Kidney epithelial cell (primary cell): ENCODE measurements around the gene SULT1C2. TPM values are rescaled to one million over a fixed set of nuclear protein-coding genes. Genes with fewer than 3 reads are reported as not detected.
A peak's percentile ranks its signal among the peaks of the same experiment; 100 is the strongest.

ENCODE experiments used
- DNase-seq: peaks from one replicate; pipeline ENCODE4 v3.0.0-alpha.2; 2010; ENCODE audit warnings: low read depth
- H3K27me3 ChIP-seq: 2 replicates; pipeline ENCODE4 v1.6.0; 2011; ENCODE audit warnings: low read length; ENCODE audit not compliant: control insufficient read depth, insufficient read depth
- H3K36me3 ChIP-seq: 2 replicates; pipeline ENCODE4 v1.5.1; 2011; ENCODE audit warnings: low read length; ENCODE audit not compliant: control insufficient read depth, insufficient read depth
- H3K4me3 ChIP-seq: 2 replicates; pipeline ENCODE4 v1.5.1; 2011; ENCODE audit warnings: low read depth, mild to moderate bottlenecking, control low read depth, low read length
- CTCF ChIP-seq: IDR thresholded peaks from 2 replicates; pipeline ENCODE4 v1.5.1; 2011; ENCODE audit warnings: mild to moderate bottlenecking, moderate library complexity, low read length, control low read depth, inconsistent platforms; ENCODE audit not compliant: insufficient read depth, poor library complexity, severe bottlenecking
- total RNA-seq: library from RNA; depleted of rRNA; stranded (reverse); fragments of >200 nt; gene quantifications from 2 replicates; pipeline ENCODE4 v1.2.3, GENCODE V29; 2015

The SULT1C2 gene
- total RNA-seq, 1 donor from 2014 or later = 10.4 TPM

- Histone ChIP-seq H3K4me3 (no peak overlapping the region), H3K27me3 (no peaks in the 10 kb centered on the region), H3K36me3 (no peaks in the 10 kb centered on the region)
- no peak for TF ChIP-seq CTCF
- peak; percentile 41 for DNase-seq
Observed at GRCh38 chr2:108297436-108298141, 8.9 kb downstream of the SULT1C2 start.

DNA sequence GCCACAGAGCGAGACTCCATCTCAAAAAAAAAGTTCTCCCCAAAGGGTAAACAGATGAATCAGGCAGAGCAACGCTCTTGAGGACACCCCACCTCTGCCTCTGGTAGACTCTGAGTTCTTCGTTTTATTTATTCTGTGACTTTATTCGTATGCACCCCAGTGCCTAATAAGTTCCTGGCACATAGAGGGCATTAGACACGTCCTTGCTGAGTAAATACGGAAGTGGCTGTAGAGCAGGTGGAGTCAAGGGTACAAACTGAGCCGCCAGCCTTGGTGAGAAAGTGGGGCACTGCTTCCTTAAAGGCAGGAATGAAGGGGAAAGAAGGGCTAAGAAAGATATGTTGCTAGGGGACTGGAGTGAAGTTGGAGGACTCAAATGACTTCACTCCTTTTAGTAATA lies 12.9 kb downstream of the SULT1C2 start:
- H3K27me3 ChIP-seq = no peaks in the 10 kb centered on the region
- no peaks in the 10 kb centered on the region for H3K36me3 ChIP-seq
- H3K4me3 ChIP-seq = no peak overlapping the region
- no peak for TF ChIP-seq CTCF
- no peak for DNase-seq

DNA sequence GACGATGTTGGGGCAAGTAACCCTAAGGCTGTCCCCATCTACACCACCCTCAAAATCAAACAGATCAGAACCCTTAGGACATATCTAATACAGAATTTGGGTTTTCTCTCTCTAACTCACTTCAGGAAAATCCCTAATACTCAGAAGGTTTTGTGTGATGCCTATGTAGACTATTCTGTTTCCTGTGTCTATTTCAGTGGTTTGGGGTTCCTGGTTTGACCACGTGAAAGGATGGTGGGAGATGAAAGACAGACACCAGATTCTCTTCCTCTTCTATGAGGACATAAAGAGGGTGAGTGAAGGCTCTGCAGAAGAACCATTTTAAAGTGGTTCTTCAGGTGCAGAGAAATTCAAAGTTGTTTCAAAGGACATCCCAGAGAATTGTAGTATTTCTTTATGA lies 16.3 kb downstream of the SULT1C2 start:
- no peak for DNase-seq
- Histone ChIP-seq H3K4me3 (no peak overlapping the region), H3K27me3 (no peaks in the 10 kb centered on the region), H3K36me3 (no peaks in the 10 kb centered on the region)
- TF ChIP-seq CTCF = no peak

GRCh38 chr2:108305901-108306300 lies 17.2 kb downstream of the SULT1C2 start:
- H3K36me3 ChIP-seq = no peaks in the 10 kb centered on the region
- no peak for DNase-seq
- no peak overlapping the region for H3K4me3 ChIP-seq
- no peak for TF ChIP-seq CTCF
- no peaks in the 10 kb centered on the region for H3K27me3 ChIP-seq

GRCh38 chr2:108309903-108310302 lies 21.2 kb downstream of the SULT1C2 start:
- TF ChIP-seq CTCF = no peak
- DNase-seq = no peak
- Histone ChIP-seq H3K36me3 (no peaks in the 10 kb centered on the region), H3K27me3 (no peaks in the 10 kb centered on the region), H3K4me3 (no peak overlapping the region)
